PC-9 (cell line): ENCODE data around the gene RFTN1. TPM values are rescaled to one million over a fixed set of nuclear protein-coding genes. Genes with fewer than 3 reads are reported as not detected.

ENCODE experiments used
- BruUV-seq: library from RNA; stranded (reverse); fragments of 400-500 nt; replicated peaks from 2 replicates; lab custom pipeline; 2021; lab: Mats Ljungman, UMichigan
- CTCF ChIA-PET: fragments of 300-600 bp; sonication (Branson Sonifier 250); formaldehyde crosslinking; loops from one replicate; lab custom pipeline; 2022; ENCODE audit warnings: antibody characterized with exemption; lab: Charles Lee
- POLR2A ChIA-PET: fragments of 300-600 bp; sonication (Branson Sonifier 250); formaldehyde crosslinking; loops from one replicate; lab custom pipeline; 2022; ENCODE audit warnings: antibody characterized with exemption; ENCODE audit not compliant: unreplicated experiment; lab: Charles Lee
- DNase-seq, 2 experiments: peaks; one replicate each; pipeline versions ENCODE4 v3.0.0 to v3.0.0-alpha.2; 2015 to 2022; ENCODE audit warnings: mixed read lengths in 1 of 2
- H2AFZ ChIP-seq: fragments of 200-600 bp; sonication (generic); 2 replicates; pipeline ENCODE4 v1.8.1; 2017; ENCODE audit warnings: antibody characterized with exemption
- H3F3A ChIP-seq: fragments of 200-600 bp; sonication (generic); 2 replicates; pipeline ENCODE4 v1.8.1; 2017; ENCODE audit warnings: antibody characterized with exemption, mild to moderate bottlenecking, low read depth; ENCODE audit not compliant: insufficient read depth
- H3K27ac ChIP-seq: fragments of 200-600 bp; sonication (generic); 2 replicates; pipeline ENCODE4 v1.6.1; 2016; ENCODE audit warnings: mixed run types
- H3K27me3 ChIP-seq: fragments of 200-600 bp; sonication (generic); 2 replicates; pipeline ENCODE4 v1.6.1; 2016; ENCODE audit warnings: low read depth, mixed run types; ENCODE audit not compliant: insufficient read depth
- H3K36me3 ChIP-seq: fragments of 200-600 bp; sonication (generic); 2 replicates; pipeline ENCODE4 v1.6.1; 2016; ENCODE audit warnings: low read depth, mixed run types
- H3K4me1 ChIP-seq: fragments of 200-600 bp; sonication (generic); replicated peaks from 2 replicates; pipeline ENCODE4 v1.6.1; 2016; ENCODE audit warnings: mixed run types; ENCODE audit not compliant: insufficient read depth
- H3K4me2 ChIP-seq: fragments of 200-600 bp; sonication (generic); 2 replicates; pipeline ENCODE4 v1.6.1; 2017; ENCODE audit warnings: mixed run types
- H3K4me3 ChIP-seq: fragments of 200-600 bp; sonication (generic); 2 replicates; pipeline ENCODE4 v1.6.1; 2016; ENCODE audit warnings: mixed run types
- H3K79me2 ChIP-seq: fragments of 200-600 bp; sonication (generic); 2 replicates; pipeline ENCODE4 v1.6.1; 2017; ENCODE audit warnings: low read depth, mixed run types
- H3K9me2 ChIP-seq: fragments of 200-600 bp; sonication (generic); 2 replicates; pipeline ENCODE4 v1.8.1; 2017; ENCODE audit warnings: mild to moderate bottlenecking; ENCODE audit not compliant: insufficient read depth
- H3K9me3 ChIP-seq: fragments of 200-600 bp; sonication (generic); 2 replicates; pipeline ENCODE4 v1.8.1; 2016; ENCODE audit warnings: low read depth; ENCODE audit not compliant: insufficient read depth
- H4K20me1 ChIP-seq: fragments of 200-600 bp; sonication (generic); 2 replicates; pipeline ENCODE4 v1.8.1; 2017; ENCODE audit not compliant: insufficient read depth
- CTCF ChIP-seq: fragments of 200-600 bp; sonication (generic); conservative IDR thresholded peaks from 2 replicates; pipeline ENCODE4 v1.6.1; 2017; ENCODE audit warnings: mixed run types, antibody characterized with exemption, mild to moderate bottlenecking, moderate library complexity
- EZH2 ChIP-seq: fragments of 200-600 bp; sonication (generic); IDR thresholded peaks from 2 replicates; pipeline ENCODE4 v1.8.0; 2017; ENCODE audit warnings: antibody characterized with exemption, low read depth
- intact Hi-C: fragments of 100-400 bp; cut with micrococcal nuclease; formaldehyde crosslinking; loops from one replicate; pipeline ENCODE4 v1.10.0; 2022; ENCODE audit not compliant: unreplicated experiment
- total RNA-seq: library from RNA; stranded (reverse); gene quantifications from 2 replicates; pipeline ENCODE4 v1.2.3, GENCODE V29; 2021

RFTN1 gene
- total RNA-seq, 1 experiment from 2014 or later, result 0.41 TPM

GRCh38 chr3:16433701-16434151 is 79.8 kb downstream of the RFTN1 start:
- Histone ChIP-seq H4K20me1 (no peaks in the 10 kb centered on the region), H3F3A (no peaks in the 10 kb centered on the region), H3K36me3 (no peaks in the 10 kb centered on the region), H3K79me2 (no peaks in the 10 kb centered on the region), H3K9me2 (no peaks in the 10 kb centered on the region), H3K4me2 (no peak overlapping the region), H3K27me3 (no peaks in the 10 kb centered on the region), H2AFZ (no peak overlapping the region), H3K4me1 (no peaks in the 10 kb centered on the region), H3K27ac (no peak overlapping the region), H3K9me3 (no peaks in the 10 kb centered on the region), H3K4me3 (no peak overlapping the region)
- ChIA-PET POLR2A (no interaction called here), CTCF (no interaction called here)
- TF ChIP-seq EZH2, result no peak
- TF ChIP-seq CTCF, result no peak
- no peak for DNase-seq
- intact Hi-C loops, result no loop called here
- no TSS peak for BruUV-seq

- Histone ChIP-seq H3K9me2 (no peaks in the 10 kb centered on the region), H3K27ac (no peak overlapping the region), H3K4me3 (no peak overlapping the region), H3K79me2 (no peaks in the 10 kb centered on the region), H3K4me2 (no peak overlapping the region), H3F3A (no peaks in the 10 kb centered on the region), H2AFZ (no peak overlapping the region), H3K9me3 (no peaks in the 10 kb centered on the region), H3K36me3 (no peaks in the 10 kb centered on the region), H3K27me3 (no peaks in the 10 kb centered on the region), H4K20me1 (no peaks in the 10 kb centered on the region), H3K4me1 (no peaks in the 10 kb centered on the region)
- no TSS peak for BruUV-seq
- no peak for DNase-seq
- ChIA-PET POLR2A (no interaction called here), CTCF (no interaction called here)
- TF ChIP-seq CTCF, result no peak
- no peak for TF ChIP-seq EZH2
- intact Hi-C loops, result no loop called here
Observed at GRCh38 chr3:16432714-16433113, 80.8 kb downstream of the RFTN1 start.

GRCh38 chr3:16430717-16431630 is 82.5 kb downstream of the RFTN1 start:
- Histone ChIP-seq H3F3A (no peaks in the 10 kb centered on the region), H3K9me3 (no peaks in the 10 kb centered on the region), H3K4me2 (no peak overlapping the region), H3K27me3 (no peaks in the 10 kb centered on the region), H3K9me2 (no peaks in the 10 kb centered on the region), H3K4me3 (no peak overlapping the region), H4K20me1 (no peaks in the 10 kb centered on the region), H3K79me2 (no peaks in the 10 kb centered on the region), H2AFZ (no peak overlapping the region), H3K27ac (no peak overlapping the region), H3K4me1 (no peaks in the 10 kb centered on the region), H3K36me3 (no peaks in the 10 kb centered on the region)
- intact Hi-C loops, result no loop called here
- no peak for DNase-seq
- POLR2A ChIA-PET, result no interaction called here
- BruUV-seq, result no TSS peak
- CTCF ChIA-PET, result no interaction called here
- TF ChIP-seq CTCF, result no peak
- no peak for TF ChIP-seq EZH2
